HFFc6 (cell line): ENCODE measurements around the gene C18orf63. TPM values are rescaled to one million over a fixed set of nuclear protein-coding genes. Genes with fewer than 3 reads are reported as not detected.

ENCODE experiments used
- DNase-seq: peaks from one replicate; pipeline ENCODE4 v3.0.0-alpha.2; 2018
- H3K27ac Mint-ChIP-seq: 2 replicates; pipeline ENCODE4 v1.8.0; 2020; ENCODE audit warnings: mild to moderate bottlenecking, mixed read lengths
- H3K27me3 Mint-ChIP-seq: 2 replicates; pipeline ENCODE4 v1.8.0; 2021; ENCODE audit warnings: mild to moderate bottlenecking, moderate library complexity, mixed read lengths; ENCODE audit not compliant: insufficient read depth
- H3K36me3 Mint-ChIP-seq: 2 replicates; pipeline ENCODE4 v1.8.0; 2021; ENCODE audit warnings: low read depth, mixed read lengths
- H3K4me1 Mint-ChIP-seq: 2 replicates; pipeline ENCODE4 v1.8.0; 2020; ENCODE audit warnings: low read depth, mixed read lengths
- H3K4me3 Mint-ChIP-seq: 2 replicates; pipeline ENCODE4 v1.8.0; 2020; ENCODE audit warnings: mild to moderate bottlenecking, moderate library complexity, mixed read lengths
- H3K9me3 Mint-ChIP-seq: 2 replicates; pipeline ENCODE4 v1.8.0; 2020; ENCODE audit warnings: mild to moderate bottlenecking, mixed read lengths
- total RNA-seq, 6 experiments: library from RNA; stranded (reverse); fragmentation: NEBNext Ultra II Directional; extraction: Animal tissue kit (Norgen Biotek cat#: 25700); gene quantifications; 2 replicates in 1 of 6; 3 replicates in 5 of 6; pipeline ENCODE4 v1.2.3, GENCODE V29; 2021
- TF ChIP-seq, protein P1 (sequence below): fragments of 200-600 bp; sonication (generic); IDR thresholded peaks from 2 replicates; pipeline ENCODE4 v1.5.0; 2021; ENCODE audit warnings: antibody characterized with exemption, mild to moderate bottlenecking

The C18orf63 gene
- total RNA-seq, 6 experiments from 2014 or later = not detected

DNA sequence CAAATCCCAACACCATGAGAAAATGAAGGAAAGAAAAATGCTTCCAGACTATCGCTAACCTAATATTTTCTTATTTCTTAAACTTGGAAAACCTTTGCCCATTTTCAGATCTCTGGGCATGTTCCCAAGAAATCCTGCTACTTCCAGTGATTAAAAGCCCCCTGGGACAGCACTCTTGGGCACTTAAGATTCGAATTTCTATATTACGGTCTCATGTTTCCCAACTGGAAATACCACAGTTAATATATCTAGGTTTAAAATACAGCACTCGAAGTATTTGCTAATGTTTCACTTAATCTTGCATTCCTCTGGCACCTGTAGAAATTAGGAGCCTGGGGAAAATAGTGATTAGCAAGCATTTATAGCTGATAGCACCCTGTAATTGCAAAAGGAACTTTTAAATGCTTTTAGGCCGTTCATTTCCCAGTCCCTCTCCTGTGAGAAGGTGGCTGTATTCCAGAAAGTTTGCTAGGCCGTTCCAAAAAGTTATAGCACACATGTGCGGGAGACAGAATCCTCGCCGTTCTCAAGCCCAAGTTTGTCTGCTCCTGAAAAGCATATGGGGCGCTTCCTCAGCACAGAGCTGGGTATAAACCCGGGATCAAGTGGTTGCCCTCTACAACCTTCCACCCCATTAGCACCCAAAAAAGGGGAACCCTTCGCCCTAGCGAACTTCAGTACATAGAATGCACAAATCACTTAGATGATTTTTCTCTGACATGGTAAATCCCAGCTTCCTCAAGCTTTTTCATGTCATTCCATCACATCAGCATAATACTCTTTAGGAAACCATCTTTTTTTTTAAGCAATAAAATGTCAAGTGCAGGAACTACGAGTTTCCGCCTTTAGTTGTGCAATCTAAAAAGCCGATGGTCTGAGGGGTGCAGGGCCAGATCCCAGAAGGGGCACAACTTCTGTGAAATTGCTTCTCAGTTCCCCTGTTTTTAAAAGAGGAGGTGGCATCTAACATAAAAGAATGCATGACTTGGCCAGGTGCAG lies 80.8 kb downstream of the C18orf63 start:
- Mint-ChIP-seq H3K27ac (no peak overlapping the region), H3K4me3 (no peak overlapping the region), H3K4me1 (no peaks in the 10 kb centered on the region), H3K27me3 (peaks cover 22% of the 10 kb centered on the region), H3K9me3 (no peaks in the 10 kb centered on the region), H3K36me3 (no peaks in the 10 kb centered on the region)
- no peak for DNase-seq
- TF ChIP-seq, protein P1, sequence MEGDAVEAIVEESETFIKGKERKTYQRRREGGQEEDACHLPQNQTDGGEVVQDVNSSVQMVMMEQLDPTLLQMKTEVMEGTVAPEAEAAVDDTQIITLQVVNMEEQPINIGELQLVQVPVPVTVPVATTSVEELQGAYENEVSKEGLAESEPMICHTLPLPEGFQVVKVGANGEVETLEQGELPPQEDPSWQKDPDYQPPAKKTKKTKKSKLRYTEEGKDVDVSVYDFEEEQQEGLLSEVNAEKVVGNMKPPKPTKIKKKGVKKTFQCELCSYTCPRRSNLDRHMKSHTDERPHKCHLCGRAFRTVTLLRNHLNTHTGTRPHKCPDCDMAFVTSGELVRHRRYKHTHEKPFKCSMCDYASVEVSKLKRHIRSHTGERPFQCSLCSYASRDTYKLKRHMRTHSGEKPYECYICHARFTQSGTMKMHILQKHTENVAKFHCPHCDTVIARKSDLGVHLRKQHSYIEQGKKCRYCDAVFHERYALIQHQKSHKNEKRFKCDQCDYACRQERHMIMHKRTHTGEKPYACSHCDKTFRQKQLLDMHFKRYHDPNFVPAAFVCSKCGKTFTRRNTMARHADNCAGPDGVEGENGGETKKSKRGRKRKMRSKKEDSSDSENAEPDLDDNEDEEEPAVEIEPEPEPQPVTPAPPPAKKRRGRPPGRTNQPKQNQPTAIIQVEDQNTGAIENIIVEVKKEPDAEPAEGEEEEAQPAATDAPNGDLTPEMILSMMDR = no peak

DNA sequence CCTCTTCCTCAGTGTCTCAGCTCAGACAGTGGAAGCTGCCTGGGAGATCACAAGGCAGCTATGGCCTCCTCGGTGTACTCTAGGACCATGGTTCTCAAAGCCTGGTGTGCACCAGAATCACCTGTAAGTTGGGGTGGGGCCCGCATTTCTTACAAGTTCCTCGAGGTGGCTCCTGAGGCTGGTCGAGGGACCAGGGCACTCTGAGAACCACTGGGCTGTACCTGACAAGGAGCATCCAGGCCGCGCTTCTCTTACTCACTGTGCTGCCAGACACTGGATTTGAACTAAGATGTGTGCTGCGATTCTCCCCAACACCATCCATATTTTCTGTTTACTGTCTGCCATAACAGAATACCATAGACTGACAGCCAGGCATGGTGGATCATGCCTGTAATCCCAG lies 81.9 kb downstream of the C18orf63 start:
- H3K27ac Mint-ChIP-seq = no peak overlapping the region

DNA sequence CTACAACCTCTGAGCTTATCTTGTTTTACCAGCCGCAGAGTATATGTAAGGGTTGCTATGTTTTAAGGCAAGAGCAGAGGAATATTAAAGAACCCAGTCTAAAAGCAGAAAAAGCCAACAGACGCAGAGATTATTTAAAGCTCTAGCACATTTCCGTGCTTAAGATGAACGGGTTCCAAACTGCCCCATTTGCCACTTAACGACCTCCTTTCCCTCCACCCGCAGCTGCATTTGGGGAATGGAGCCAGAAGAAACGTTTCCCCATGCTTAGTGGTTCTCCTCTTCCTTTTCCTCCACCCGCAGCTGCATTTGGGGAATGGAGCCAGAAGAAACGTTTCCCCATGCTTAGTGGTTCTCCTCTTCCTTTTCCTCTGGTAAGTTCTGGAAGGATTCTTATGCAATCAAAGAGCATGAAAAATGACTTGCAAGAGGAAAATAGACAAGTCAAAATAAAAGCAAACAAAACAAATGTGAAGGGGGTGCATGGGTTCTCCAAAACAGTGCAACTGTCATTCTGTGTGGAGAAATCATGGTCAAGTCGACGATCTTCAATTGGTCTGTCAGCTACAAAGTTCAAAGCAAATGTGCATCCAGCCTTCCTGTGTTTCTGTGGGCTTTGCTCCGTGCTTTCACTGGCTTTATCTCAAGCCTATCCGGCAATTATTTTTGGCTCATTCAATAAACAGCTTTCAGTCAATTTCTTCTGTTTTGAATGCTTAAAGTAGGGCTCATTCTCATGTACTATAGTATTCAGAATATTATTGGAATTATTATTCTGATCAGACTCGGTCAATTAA lies 83.7 kb downstream of the C18orf63 start:
- DNase-seq = no peak
- H3K27ac Mint-ChIP-seq = no peak overlapping the region
- H3K36me3 Mint-ChIP-seq = no peaks in the 10 kb centered on the region
- TF ChIP-seq, protein P1 = no peak
- no peak overlapping the region for H3K4me3 Mint-ChIP-seq
- H3K9me3 Mint-ChIP-seq = no peaks in the 10 kb centered on the region
- H3K4me1 Mint-ChIP-seq = no peaks in the 10 kb centered on the region
- peaks cover 22% of the 10 kb centered on the region for H3K27me3 Mint-ChIP-seq

More for the DNA sequence above, 81.9 kb downstream of the C18orf63 start:
- Mint-ChIP-seq H3K9me3 (no peaks in the 10 kb centered on the region), H3K36me3 (no peaks in the 10 kb centered on the region), H3K4me3 (no peak overlapping the region), H3K27me3 (peaks cover 20% of the 10 kb centered on the region), H3K4me1 (no peaks in the 10 kb centered on the region)
- DNase-seq = no peak
- TF ChIP-seq, protein P1 = no peak

DNA sequence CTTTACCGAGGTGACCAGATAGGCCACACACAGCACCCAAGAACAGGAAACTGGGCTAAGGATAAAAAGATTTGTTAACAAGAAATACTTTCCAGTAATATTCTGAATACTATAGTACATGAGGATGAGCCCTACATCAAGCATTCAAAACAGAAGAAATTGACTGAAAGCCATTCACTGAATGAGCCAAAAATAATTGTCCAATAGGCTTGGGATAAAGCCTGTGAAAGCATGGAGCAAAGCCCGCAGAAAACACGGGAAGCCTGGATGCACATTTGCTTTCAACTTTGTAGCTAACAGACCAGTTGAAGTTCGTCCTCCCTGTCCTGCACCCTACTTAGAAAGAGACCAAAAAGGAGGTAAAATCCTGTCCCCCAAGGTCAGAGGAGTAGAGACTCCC lies 85.2 kb downstream of the C18orf63 start:
- no peak for DNase-seq
- H3K27me3 Mint-ChIP-seq = peaks cover 18% of the 10 kb centered on the region
- H3K9me3 Mint-ChIP-seq = no peaks in the 10 kb centered on the region
- no peak overlapping the region for H3K4me3 Mint-ChIP-seq
- TF ChIP-seq, protein P1 = no peak
- no peaks in the 10 kb centered on the region for H3K4me1 Mint-ChIP-seq
- no peaks in the 10 kb centered on the region for H3K36me3 Mint-ChIP-seq
- no peak overlapping the region for H3K27ac Mint-ChIP-seq

GRCh38 chr18:74402806-74403433 lies 87.3 kb downstream of the C18orf63 start:
- Mint-ChIP-seq H3K27ac (no peak overlapping the region), H3K36me3 (no peaks in the 10 kb centered on the region)

More at GRCh38 chr18:74402806-74403433, 87.3 kb downstream of the C18orf63 start:
- Mint-ChIP-seq H3K4me1 (no peaks in the 10 kb centered on the region), H3K4me3 (no peak overlapping the region), H3K27me3 (peaks cover 19% of the 10 kb centered on the region), H3K9me3 (no peaks in the 10 kb centered on the region)
- no peak for DNase-seq
- TF ChIP-seq, protein P1 = no peak
